Superior temporal gyrus (tissue), 1 donor: ENCODE data around the gene CUBN.

ENCODE experiments used
- DNase-seq: peaks from one replicate; pipeline ENCODE4 v3.0.0-alpha.2; 2016; ENCODE audit errors: extremely low spot score

Gene CUBN

DNA sequence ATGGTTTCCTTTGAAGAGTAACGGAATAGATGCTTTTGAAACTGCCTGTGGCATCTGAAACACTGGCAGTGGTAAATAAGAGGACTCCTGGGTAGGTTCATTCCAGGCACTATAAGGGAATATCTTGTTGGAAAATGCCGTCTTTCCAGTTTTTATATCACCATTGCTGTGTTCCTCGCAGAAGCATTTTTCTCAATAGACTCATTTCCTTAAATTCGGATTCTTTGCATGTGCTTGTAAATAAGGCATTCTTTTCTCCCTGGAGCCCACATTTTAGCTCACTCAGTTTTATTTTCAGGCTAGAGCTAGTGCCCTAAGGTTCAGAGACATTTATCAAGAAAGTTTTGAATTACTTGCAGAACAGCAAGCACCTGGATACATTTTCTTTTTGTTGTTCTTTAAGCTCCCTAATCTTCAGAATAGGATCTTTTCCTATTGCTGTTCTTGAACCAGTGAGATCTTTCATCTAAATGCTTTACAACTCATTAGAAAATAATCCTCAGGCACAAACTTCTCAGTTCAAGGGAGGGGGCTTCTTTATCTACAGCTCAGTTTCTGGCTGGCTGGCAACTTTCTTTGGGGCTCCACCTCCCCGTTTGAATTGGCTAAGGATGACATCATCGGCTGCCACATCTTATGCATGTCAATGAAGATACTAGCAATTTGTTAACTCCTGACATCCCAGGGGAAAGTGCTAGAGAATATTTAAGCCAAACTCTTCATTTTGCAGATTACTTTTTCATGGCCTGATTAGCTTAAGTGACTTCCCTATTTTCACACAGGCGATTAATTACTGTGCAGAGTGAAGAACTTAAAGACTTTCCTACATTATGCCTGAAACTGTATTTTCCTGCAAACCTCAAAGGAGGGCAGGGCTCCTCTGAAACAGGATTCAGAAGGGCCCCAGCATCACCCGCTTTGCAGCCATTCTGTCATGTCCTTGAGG lies 178.7 kb downstream of the CUBN start:
- DNase-seq: peak; percentile 49

DNA sequence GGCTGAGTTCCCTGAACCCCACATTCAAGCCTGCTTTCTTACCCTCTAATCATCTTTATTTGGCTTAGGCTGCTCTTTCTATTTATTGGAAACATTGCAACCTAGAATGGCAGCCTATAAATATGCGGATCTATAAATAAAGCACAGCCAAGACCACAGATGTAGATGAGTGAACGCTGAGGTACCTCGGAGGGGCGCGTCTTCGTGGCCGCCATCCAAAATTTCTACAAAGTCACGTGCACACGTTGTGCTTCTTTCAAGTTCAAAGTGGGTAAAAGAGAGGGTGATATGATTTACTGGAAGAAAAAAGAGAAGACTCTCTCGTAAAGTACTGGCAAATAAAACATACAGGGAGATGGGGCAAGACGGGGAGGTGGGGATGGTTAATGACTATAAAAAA lies 179.8 kb downstream of the CUBN start:
- no peak for DNase-seq

DNA sequence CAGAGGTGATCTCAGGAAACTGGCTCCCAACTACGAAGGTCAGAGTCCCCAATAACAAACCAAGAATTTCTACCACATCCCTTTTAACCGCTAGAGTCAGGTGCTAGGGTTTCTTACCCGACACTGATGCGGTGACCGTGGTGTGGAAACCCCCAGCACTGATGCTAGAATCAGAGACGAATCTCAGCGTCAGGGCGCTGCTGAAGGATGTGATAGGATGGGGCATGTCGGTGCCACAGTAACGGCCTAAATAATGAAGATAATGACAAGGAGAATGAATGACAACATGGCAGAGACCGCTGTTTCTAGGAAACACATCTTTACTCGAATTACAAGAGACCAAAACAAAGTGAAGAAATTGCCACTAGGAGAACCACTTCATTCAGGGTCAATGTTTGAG lies 181.2 kb downstream of the CUBN start:
- DNase-seq: no peak

DNA sequence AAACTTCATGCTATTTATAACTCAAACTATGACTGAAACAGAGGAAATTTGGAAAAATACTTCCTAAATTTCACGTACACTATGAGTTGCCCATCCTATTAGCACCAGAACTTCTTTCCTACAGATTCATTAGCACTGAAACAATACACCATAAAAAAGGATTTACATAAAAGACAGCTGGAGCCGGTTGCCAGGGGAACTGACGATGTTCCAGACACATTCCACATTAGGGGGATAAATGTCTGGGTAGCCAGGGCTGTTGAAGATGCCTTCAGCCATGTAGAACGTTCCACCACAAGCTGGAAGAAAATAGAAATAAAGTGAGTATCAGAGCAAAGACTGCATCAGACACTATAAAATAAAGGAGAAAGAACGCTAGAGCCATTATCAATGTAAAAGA lies 182.5 kb downstream of the CUBN start:
- DNase-seq: no peak

DNA sequence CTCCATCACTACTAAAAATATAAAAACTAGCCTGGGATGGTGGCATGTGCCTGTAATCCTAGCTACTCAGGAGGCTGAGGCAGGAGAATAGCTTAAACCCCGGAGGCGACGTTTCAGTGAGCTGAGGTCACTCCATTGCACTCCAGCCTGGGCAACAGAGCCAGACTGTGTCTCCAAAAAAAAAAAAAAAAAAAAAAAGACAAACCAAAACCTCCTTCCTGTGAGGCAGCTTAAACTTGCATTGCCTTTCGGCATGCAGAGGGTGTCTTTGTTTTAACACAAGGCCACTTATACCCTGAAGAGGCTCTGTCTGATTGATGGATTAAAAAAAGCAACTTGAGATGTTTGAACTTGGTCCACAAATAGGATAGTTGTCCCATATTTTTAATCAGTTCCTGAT lies 184.0 kb downstream of the CUBN start:
- no peak for DNase-seq

DNA sequence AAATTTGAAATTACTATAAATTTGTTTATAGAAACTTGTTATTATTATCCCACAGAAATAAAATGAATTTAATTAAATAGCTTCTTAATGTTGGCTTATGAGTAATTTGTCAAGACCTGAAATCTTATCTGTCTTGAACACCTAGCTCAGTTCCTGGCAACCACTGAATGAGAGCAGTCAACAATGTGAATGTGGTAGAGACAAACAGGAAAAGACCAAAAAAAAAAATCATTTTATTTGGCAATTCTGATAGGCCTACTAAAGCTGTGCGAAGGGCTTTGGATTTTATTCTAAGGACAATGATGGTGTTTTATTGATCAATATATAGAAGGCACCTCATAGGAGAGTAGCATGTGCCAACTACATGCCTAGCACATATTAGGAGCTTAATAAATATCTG lies 184.6 kb downstream of the CUBN start:
- DNase-seq: no peak

DNA sequence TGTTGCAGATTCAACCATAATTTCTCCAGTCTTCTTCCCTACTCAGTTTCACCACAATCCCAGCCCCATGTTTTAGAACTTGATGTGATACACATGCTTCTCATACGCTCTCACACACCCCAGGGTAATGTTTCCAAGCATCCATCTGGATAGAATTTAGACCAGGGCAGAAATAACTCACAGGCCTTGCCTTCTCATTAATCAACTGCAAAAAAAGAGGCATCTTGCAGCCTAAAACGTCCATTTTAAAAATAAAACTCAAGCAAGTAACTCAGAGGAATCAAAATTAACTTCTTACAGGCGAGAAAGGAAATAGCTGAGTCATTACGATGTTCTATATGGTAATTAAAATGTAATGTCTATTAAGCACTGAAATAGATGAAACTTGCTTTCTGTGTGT lies 185.2 kb downstream of the CUBN start:
- DNase-seq: no peak

DNA sequence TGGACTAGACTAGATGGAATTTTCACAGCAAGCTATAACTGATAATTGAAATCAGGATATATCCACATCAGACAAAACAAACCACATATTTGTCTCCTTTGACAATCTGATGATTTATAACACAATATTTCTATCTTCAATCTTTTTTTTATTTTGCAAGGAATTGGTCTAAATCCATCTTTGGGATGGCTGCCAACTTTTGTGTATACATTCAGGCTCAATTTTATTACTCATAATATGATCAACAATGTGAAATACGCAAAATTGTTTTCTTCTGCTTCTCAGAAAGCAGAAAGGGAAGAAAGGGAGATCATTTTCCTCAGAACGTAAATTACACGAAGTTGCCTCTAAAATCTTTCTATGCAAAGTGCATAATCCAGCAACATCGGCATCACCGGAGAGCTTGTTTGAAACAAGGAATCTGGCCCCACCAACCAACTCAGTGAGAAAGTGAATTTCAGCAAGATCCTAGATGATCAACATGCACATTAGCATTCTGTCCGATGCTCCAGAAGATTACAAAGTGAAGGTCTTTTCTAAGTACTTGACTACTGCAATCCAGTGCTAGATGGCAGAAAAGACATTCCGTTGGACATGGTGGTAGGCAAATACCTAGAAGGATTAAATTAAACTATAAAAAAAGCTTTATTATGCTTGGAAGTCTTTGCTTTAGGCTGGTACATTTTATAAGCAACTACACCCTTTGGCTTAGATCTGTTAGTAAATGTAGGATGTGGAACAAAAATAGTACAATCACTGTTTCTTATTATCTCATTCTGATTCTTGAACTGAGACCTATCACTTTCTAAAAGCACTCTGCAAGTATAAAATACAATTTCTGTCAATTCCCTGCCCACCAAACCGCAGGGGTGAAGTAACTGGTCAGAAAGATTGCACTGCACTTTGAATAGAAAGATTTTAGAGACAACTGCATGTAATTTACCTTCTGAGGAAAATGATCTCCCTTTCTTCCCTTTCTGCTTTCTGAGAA lies 186.0 kb downstream of the CUBN start:
- peak; percentile 20 for DNase-seq

DNA sequence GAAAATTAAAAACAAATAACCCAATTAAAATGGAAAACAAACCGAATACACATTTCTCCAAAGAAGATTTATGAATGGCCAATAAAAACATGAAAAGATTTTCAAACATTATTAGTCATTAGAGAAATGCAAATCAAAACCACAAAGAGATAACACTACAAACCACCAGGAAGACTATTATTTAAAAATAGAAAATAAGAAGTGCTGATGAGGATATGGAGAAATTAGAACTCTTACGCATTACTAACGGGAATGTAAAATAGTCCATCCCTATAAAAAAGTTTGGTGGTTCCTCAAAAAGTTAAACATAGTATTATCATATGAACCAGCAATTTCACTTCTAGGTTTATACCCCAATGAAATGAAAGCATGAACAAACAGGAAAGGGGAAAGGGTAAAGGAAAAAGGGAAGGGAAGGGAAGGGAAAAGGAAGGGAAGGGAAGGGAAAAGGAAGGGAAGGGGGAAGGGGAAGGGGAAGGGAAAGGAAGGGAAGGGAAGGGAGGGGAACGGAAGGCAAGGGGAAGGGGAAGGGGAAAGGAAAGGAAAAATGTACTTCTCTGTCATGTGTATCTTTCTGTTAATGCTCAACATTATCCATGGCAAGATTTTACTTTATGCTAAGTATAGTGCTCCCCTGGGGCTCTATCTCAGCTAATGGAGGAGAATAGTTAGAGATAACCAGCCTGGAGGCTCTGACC lies 187.1 kb downstream of the CUBN start:
- no peak for DNase-seq

DNA sequence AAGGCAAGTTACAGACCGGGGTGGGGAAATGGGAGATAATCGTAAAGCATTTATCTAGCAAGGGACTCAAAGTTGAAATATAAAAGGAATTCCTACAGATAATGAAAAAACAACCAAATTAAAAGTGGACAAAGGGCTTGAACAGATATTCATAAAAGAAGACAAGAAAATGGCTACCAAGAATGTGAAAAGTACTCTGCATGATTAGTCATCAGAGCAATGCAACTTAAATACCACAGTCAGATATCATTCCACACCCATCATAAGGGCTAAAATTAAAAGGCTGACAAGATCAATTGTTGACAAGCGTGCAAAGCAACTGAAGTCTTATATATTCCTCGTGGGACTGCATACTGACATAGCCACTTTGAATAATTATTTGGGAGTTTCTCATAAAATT lies 187.7 kb downstream of the CUBN start:
- no peak for DNase-seq

DNA sequence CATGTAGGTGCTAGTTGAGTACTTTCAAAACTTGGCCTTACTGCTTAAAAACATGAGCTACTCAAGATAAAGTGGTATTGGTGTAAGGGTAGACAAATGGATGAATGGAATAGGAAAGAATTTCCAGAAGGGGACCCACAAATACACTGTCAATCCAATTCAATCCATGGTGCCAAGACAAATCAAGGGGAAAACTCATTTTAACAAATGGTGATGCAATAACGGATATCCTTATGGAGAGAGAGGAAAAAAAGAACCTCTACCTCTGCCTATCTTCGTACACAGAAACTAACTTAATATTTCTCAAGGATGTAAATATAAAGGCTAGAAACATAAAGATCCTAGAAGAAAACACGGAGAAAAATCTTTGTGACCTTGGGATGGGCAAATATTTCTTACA lies 188.5 kb downstream of the CUBN start:
- no peak for DNase-seq

DNA sequence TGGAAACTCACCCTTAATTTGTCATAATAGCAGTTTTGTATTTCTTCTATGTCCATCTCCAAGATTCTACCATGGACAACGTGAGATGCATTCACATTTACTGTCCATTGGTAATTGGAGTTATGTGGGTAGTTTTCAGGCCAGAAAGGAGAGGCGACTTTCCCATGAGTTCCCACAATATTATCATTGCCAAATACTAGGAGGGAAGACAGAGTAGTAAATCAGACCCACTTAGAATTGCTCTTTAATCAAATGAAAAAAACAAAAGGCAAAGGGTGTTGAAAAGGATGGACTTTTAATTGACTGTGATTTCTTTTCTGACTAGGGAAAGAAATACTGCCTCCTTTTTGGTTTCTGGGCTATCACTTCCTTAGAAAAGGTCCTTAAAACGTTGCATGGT lies 190.7 kb downstream of the CUBN start:
- DNase-seq: no peak

DNA sequence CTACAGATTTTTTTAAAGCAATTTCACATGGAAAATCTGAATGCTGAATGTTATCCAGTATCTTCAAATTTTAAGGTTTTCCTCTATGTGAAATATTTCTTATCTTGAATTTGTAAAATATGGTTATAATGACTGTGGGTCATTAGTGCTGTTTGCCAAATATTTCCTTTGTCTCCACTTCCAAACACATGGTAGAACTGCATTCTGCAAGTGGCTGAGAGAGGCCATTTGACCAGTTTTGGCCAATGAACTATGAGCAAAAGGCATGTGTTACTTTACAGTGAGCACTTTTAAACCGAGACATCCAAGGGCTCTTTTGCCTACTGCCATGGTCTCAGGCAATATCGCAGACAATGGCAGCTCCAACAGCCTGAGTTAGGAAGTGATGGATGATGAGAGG lies 195.2 kb downstream of the CUBN start:
- no peak for DNase-seq

DNA sequence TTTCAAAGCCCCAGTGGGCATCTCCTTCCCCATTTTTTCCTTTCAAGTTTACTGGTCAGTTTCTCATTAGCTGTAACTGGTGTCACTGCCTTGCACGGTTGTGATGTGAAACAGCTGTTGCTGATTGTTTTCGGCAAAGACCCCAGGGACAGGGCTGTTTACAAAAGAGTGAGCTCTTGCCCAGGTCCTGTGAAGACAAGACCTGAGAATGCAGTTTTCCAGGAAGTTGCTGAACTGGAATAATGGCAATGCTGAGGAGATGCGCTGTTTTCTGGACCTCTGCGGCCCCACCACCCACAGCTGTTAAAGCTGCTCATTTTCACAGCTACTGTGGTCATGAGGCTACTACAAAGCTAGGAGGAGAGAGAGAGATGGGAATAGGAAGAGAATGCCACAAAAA lies 195.8 kb downstream of the CUBN start:
- no peak for DNase-seq

DNA sequence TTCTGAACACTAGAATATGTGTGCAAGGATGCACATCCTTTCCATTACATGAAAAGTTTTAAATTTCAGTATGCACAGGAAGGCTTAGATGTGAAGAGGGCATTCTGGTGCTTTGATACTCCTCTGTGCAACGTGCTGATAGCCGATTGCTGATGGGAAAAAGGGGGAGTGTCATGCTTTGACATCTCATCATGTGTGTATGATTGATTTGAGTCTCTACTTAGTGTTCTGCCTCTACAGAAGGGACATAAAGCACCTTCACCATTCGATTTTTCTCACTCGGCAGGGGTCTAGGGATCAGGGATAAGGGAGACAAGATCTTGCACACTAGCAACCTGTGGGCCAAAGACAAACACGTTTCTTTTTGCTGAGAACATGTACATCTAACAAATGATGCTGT lies 197.7 kb downstream of the CUBN start:
- no peak for DNase-seq

DNA sequence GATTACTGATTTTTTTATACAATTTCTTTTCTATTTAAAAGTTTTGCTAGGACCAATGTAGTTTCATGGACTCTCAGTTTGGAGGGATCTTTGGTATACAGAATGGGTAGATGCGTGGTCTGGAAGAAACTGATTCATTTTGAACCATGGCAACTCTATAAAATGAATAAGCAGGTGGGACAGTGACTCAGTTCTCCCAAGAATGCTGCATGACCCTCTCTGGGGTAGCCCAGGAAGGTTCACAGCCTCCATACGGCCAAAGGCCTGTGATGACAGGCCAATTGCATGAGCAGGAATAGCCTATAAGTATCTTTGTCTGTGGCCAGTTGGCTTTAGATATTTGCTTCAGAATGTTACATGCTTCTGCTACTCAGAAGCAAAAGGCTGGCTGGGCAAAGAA lies 199.1 kb downstream of the CUBN start:
- DNase-seq: no peak

DNA sequence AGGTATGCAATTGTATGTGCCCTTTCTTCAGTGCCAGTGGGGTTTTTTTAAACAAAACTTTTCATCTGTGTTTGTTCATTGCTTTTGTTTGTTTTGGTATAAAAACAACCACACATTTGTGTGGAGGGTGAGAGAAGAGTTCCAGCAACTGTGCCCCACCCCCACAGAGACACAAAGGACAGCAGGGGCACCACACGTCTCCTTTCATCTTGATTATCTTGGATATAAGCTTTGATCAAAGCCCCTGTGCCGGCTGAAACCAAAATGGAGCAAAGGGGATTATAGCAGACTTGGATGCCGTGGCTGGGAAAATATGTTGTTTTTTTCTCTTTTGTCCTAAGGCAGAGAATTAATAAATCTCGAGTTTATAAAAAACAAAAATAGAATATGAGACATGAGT lies 200.5 kb downstream of the CUBN start:
- DNase-seq: no peak

DNA sequence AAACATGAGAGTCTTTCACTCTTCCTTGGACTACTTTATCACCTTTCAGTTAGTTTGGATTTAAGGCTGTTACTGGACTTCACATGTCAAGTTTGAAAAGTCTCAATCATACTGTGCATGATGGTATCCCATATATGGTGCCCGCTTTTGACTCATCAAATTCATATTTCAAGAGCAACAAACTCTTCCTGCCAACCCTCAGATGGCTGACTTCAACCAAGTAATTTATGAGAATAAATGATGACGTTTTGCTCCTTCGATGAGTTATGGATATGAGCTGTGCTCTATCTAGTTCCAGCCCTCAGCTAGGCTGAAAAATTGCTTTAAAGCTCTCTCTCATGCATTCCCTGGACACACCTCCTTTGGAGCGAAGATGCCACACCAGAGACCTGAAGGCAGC lies 202.1 kb downstream of the CUBN start:
- no peak for DNase-seq

DNA sequence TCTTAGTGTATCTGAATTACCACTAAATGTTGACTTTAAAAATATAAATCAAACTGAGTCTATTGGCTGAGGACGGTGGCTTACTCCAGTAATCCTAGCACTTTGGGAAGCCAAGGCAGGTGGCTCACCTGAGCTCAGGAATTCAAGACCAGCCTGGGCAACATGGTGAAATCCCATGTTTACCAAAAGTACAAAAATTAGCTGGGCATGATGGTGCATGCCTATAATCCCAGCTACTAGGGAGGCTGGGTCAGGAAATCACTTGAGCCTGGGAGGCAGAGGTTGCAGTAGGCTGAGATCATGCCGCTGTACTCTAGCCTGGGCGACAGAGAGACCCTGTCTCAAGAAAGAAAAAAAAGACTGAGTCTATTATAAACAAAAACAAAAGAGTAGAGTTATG lies 205.9 kb downstream of the CUBN start:
- DNase-seq: no peak

DNA sequence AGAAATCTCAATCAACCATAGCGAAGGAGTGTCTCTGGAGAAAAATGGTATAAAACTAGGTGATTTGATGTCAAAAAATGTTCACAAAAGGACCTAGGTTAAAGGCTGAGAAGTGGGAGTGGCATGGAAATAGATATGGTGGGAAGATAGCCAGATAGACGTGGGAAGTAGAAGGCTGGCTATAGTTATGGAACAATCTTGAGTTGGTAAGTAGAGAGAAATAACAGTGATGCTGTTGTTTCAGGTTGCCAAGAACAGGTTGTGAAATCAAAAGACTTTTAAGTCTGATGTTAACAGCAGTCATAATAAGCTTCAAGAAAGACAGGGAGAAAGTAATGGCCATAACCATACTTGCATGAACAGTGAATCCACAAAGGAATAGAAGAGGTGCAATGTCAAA lies 206.3 kb downstream of the CUBN start:
- DNase-seq: no peak

DNA sequence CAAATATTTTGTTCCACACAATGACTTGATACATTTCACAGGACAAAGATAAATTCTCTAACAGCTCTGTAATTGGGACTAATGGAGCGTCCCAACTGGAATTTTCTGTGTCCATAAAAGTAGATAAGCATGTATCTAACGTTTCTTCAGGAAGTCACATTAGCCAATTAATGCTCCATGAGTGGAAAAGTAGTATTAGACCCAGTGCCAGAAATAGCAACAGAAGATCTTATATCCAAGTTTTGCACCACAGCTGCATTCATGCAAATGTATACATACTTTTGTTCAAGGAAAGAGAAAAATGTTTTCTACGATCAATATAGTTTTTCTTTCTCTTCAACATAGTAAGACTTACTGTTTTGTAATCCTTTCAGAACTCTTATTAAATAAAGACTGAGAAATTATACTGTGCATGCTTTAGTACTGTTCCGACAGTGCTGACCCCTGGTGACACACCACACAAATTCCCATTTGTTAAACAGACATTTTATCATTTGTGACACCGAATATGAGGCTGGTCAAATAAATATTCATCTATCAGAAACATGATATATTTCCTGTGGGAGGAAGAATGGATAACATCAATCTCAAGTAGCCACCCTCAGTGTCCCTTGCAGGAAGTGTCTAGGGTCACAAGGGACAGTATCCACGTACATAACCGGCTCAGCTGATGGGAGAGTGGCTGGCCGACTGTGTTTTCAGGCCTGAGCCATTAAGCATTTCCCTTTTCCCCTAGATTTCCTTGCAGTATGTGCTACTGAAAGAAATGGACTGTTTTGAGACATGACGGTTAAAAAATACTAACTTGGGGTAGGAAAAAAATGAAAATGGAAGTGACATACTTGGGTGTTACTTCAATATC lies 210.3 kb downstream of the CUBN start:
- no peak for DNase-seq
